ENCODE results near the gene LRRC45.

GRCh38 chr17:81987161-81987770 is 35.8 kb upstream of the LRRC45 start:
- TF ChIP-seq CEBPB (IDR thresholded peaks at IDR 0.05; ENCODE audit: low read depth), result no peak
- no peak for TF ChIP-seq POLR2AphosphoS5 (IDR thresholded peaks at IDR 0.05; ENCODE audit: low read depth, low read length)
- TF ChIP-seq EZH2phosphoT487 (IDR thresholded peaks at IDR 0.05; ENCODE audit: borderline replicate concordance), result no peak
- no peak for TF ChIP-seq POLR2A (IDR thresholded peaks at IDR 0.05; ENCODE audit: borderline replicate concordance, extremely low read depth, insufficient read depth, insufficient read length)
- TF ChIP-seq SIN3A (IDR thresholded peaks at IDR 0.05; ENCODE audit: low read depth), result no peak
- no peak for TF ChIP-seq MAX (IDR thresholded peaks at IDR 0.05)
- no peak for TF ChIP-seq JUND (IDR thresholded peaks at IDR 0.05)
- TF ChIP-seq, protein P1, sequence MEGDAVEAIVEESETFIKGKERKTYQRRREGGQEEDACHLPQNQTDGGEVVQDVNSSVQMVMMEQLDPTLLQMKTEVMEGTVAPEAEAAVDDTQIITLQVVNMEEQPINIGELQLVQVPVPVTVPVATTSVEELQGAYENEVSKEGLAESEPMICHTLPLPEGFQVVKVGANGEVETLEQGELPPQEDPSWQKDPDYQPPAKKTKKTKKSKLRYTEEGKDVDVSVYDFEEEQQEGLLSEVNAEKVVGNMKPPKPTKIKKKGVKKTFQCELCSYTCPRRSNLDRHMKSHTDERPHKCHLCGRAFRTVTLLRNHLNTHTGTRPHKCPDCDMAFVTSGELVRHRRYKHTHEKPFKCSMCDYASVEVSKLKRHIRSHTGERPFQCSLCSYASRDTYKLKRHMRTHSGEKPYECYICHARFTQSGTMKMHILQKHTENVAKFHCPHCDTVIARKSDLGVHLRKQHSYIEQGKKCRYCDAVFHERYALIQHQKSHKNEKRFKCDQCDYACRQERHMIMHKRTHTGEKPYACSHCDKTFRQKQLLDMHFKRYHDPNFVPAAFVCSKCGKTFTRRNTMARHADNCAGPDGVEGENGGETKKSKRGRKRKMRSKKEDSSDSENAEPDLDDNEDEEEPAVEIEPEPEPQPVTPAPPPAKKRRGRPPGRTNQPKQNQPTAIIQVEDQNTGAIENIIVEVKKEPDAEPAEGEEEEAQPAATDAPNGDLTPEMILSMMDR (IDR thresholded peaks at IDR 0.05 in 2 of 3, conservative IDR thresholded peaks at IDR 0.05 in 1 of 3; ENCODE audit: borderline replicate concordance in 1 of 3, insufficient read depth in 1 of 3, low read depth in 2 of 3, low read length in 2 of 3), result no peak
- no peak for TF ChIP-seq RAD21 (IDR thresholded peaks at IDR 0.05; ENCODE audit: low read depth)
- TF ChIP-seq, protein P2, sequence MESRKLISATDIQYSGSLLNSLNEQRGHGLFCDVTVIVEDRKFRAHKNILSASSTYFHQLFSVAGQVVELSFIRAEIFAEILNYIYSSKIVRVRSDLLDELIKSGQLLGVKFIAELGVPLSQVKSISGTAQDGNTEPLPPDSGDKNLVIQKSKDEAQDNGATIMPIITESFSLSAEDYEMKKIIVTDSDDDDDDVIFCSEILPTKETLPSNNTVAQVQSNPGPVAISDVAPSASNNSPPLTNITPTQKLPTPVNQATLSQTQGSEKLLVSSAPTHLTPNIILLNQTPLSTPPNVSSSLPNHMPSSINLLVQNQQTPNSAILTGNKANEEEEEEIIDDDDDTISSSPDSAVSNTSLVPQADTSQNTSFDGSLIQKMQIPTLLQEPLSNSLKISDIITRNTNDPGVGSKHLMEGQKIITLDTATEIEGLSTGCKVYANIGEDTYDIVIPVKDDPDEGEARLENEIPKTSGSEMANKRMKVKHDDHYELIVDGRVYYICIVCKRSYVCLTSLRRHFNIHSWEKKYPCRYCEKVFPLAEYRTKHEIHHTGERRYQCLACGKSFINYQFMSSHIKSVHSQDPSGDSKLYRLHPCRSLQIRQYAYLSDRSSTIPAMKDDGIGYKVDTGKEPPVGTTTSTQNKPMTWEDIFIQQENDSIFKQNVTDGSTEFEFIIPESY (IDR thresholded peaks at IDR 0.05; ENCODE audit: extremely low read depth, insufficient replicate concordance, low read length), result no peak
- TF ChIP-seq SP1 (IDR thresholded peaks at IDR 0.05; ENCODE audit: low read depth), result no peak
- no peak for TF ChIP-seq ELF1 (IDR thresholded peaks at IDR 0.05; ENCODE audit: borderline replicate concordance, low read depth)
- no peak for TF ChIP-seq EZH2 (IDR thresholded peaks at IDR 0.05)
